ENCODE measurements around the gene CD164L2.

- no peak for TF ChIP-seq EZH2 (IDR thresholded peaks at IDR 0.05; ENCODE audit: insufficient read depth, low read length)
- TF ChIP-seq CTCF (IDR thresholded peaks at IDR 0.05; ENCODE audit: insufficient read depth, low read depth, low read length), result peak; percentile 80
These were observed 5.3 kb upstream of the CD164L2 start for GRCh38 chr1:27388337-27389005.

Data from astrocyte (in vitro differentiated cells and primary cell).